ENCODE data around the gene TH.

GRCh38 chr11:2178906-2179494 is 7.4 kb upstream of the TH start:
- TF ChIP-seq, protein P1, sequence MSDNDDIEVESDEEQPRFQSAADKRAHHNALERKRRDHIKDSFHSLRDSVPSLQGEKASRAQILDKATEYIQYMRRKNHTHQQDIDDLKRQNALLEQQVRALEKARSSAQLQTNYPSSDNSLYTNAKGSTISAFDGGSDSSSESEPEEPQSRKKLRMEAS (IDR thresholded peaks at IDR 0.05) = no peak
- TF ChIP-seq SREBF2 (IDR thresholded peaks at IDR 0.05) (no peak), MYC (IDR thresholded peaks at IDR 0.05; ENCODE audit: borderline replicate concordance, low read length) (no peak)

Data from A549 (cell line).